DND-41 (cell line): ENCODE data around the gene OR52K1.

Source experiments
- CTCF ChIP-seq: IDR thresholded peaks from 2 replicates; pipeline ENCODE4 v1.5.1; 2012; ENCODE audit warnings: borderline replicate concordance, low read length, moderate library complexity, mild to moderate bottlenecking; ENCODE audit not compliant: poor library complexity, severe bottlenecking; ENCODE audit errors: extremely low read depth
- EZH2 ChIP-seq: IDR thresholded peaks from 3 replicates; pipeline ENCODE4 v1.6.1; 2012; ENCODE audit warnings: borderline replicate concordance, low read depth, mild to moderate bottlenecking, moderate library complexity, low read length, inconsistent platforms; ENCODE audit not compliant: severe bottlenecking

GRCh38 chr11:4482445-4482844 is at the start of gene OR52K1:
- TF ChIP-seq CTCF (no peak), EZH2 (no peak)
